GM19452 (cell line): ENCODE measurements around the gene EEF1AKMT1.
"Not testable (repeated sequence)": the region's sequence is repeated elsewhere in the genome, so short reads cannot be mapped to it uniquely, and the experiment has no call there.

ENCODE experiments used
- ATAC-seq: cut with Tn5 transposase; IDR thresholded peaks from one replicate; pipeline ENCODE4 v1.9.1; 2021; ENCODE audit not compliant: unreplicated experiment

Gene EEF1AKMT1

GRCh38 chr13:20701461-20701860 is 72.3 kb downstream of the EEF1AKMT1 start:
- ATAC-seq: no peak

GRCh38 chr13:20700288-20700687 is 73.5 kb downstream of the EEF1AKMT1 start:
- ATAC-seq: no peak

- no peak for ATAC-seq
Measured at GRCh38 chr13:20699715-20700114, 74.0 kb downstream of the EEF1AKMT1 start.

GRCh38 chr13:20696073-20696472 is 77.7 kb downstream of the EEF1AKMT1 start:
- no peak for ATAC-seq

- ATAC-seq: no peak
Measured at GRCh38 chr13:20691616-20692015, 82.1 kb downstream of the EEF1AKMT1 start.

GRCh38 chr13:20689291-20689690 is 84.5 kb downstream of the EEF1AKMT1 start:
- ATAC-seq: no peak

GRCh38 chr13:20686863-20687579 is 86.7 kb downstream of the EEF1AKMT1 start:
- ATAC-seq: no peak

- ATAC-seq: no peak
Measured at GRCh38 chr13:20686167-20686566, 87.6 kb downstream of the EEF1AKMT1 start.

GRCh38 chr13:20685092-20685491 is 88.7 kb downstream of the EEF1AKMT1 start:
- no peak for ATAC-seq

- ATAC-seq: no peak
Measured at GRCh38 chr13:20684546-20684945, 89.2 kb downstream of the EEF1AKMT1 start.

GRCh38 chr13:20684041-20684440 is 89.7 kb downstream of the EEF1AKMT1 start:
- ATAC-seq: no peak

GRCh38 chr13:20682061-20682460 is 91.7 kb downstream of the EEF1AKMT1 start:
- ATAC-seq: no peak

GRCh38 chr13:20681481-20681880 is 92.3 kb downstream of the EEF1AKMT1 start:
- not testable (repeated sequence) for ATAC-seq

- no peak for ATAC-seq
Measured at GRCh38 chr13:20680416-20681080, 93.2 kb downstream of the EEF1AKMT1 start.

- ATAC-seq: no peak
Measured at GRCh38 chr13:20679879-20680278, 93.9 kb downstream of the EEF1AKMT1 start.
